Mucosa of descending colon (tissue), 3 donors: ENCODE data around the gene SFXN2. TPM values are rescaled to one million over a fixed set of nuclear protein-coding genes. Genes with fewer than 3 reads are reported as not detected.

Source experiments
- ATAC-seq: fragments of 200-7000 bp; cut with Tn5 transposase; one replicate; pipeline ENCODE4 v1.9.1; 2020; ENCODE audit warnings: mild to moderate bottlenecking, moderate library complexity
- DNase-seq, 3 donors: peaks; one replicate each; pipeline ENCODE4 v3.0.0-alpha.2; 2020
- H3K36me3 ChIP-seq: fragments of 200-600 bp; one replicate; pipeline ENCODE4 v1.8.0; 2021; ENCODE audit warnings: low read depth, mild to moderate bottlenecking
- H3K4me1 ChIP-seq: fragments of 200-600 bp; one replicate; pipeline ENCODE4 v1.8.0; 2021; ENCODE audit warnings: low read depth, mild to moderate bottlenecking
- H3K4me3 ChIP-seq: fragments of 200-600 bp; one replicate; pipeline ENCODE4 v1.8.0; 2021; ENCODE audit warnings: mild to moderate bottlenecking
- H3K9me3 ChIP-seq: fragments of 200-600 bp; one replicate; pipeline ENCODE4 v1.8.0; 2021; ENCODE audit warnings: mild to moderate bottlenecking
- intact Hi-C, 2 donors: fragments of 100-400 bp; cut with DNase I in 1 of 2; cut with micrococcal nuclease in 1 of 2; formaldehyde crosslinking; loops; one replicate each; pipeline versions ENCODE4 v1.11.0 to v1.11.1; 2022; cut with DNase I, micrococcal nuclease
- total RNA-seq, 3 donors: library from RNA; stranded (reverse); fragmentation: NEBNext Ultra II Directional in 2 of 3; extraction: Animal tissue kit (Norgen Biotek cat#: 25700) in 2 of 3; gene quantifications; one replicate each; pipeline versions ENCODE4 v1.2.1 to v1.2.4, GENCODE V29; 2021 to 2023
- TF ChIP-seq, protein P1 (sequence below): fragments of 200-600 bp; IDR thresholded peaks from one replicate; pipeline ENCODE4 v1.8.0; 2022; ENCODE audit warnings: antibody characterized with exemption, mild to moderate bottlenecking
- donor health status: DM: no; HTN: no; CAD: no; lungs with moderate emphysema.
- donor health status: DM: no; HTN: no; CAD: no.
- donor health status: DM: no; HTN: yes; CAD: no.

Gene SFXN2
- total RNA-seq, 3 donors from 2014 or later = 6.9 to 19.1 (median 14.2) TPM

DNA sequence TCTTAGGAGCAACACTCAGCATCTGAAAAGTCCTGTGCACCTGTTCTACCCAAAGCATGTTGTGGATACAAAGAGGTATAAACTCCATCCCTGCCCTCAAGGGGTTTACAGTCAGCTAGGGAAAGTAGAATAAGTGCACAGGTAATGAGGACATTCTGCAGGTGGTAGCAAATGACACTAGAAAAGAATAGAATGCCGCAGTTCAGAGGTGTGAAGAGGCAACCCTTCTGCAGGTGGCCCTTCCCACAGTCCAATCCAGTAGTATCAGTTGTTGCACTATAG is 66.0 kb downstream of the SFXN2 start:
- H3K9me3 ChIP-seq = no peaks in the 10 kb centered on the region
- TF ChIP-seq, protein P1, sequence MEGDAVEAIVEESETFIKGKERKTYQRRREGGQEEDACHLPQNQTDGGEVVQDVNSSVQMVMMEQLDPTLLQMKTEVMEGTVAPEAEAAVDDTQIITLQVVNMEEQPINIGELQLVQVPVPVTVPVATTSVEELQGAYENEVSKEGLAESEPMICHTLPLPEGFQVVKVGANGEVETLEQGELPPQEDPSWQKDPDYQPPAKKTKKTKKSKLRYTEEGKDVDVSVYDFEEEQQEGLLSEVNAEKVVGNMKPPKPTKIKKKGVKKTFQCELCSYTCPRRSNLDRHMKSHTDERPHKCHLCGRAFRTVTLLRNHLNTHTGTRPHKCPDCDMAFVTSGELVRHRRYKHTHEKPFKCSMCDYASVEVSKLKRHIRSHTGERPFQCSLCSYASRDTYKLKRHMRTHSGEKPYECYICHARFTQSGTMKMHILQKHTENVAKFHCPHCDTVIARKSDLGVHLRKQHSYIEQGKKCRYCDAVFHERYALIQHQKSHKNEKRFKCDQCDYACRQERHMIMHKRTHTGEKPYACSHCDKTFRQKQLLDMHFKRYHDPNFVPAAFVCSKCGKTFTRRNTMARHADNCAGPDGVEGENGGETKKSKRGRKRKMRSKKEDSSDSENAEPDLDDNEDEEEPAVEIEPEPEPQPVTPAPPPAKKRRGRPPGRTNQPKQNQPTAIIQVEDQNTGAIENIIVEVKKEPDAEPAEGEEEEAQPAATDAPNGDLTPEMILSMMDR = no peak

GRCh38 chr10:102781090-102781920 is 66.9 kb downstream of the SFXN2 start:
- no peak for ATAC-seq
- TF ChIP-seq, protein P1 = no peak
- DNase-seq = no peak
- peaks cover 5% of the 10 kb centered on the region for H3K4me1 ChIP-seq
- H3K36me3 ChIP-seq = no peaks in the 10 kb centered on the region
- no peak overlapping the region for H3K4me3 ChIP-seq
- intact Hi-C loops = no loop called here
- no peaks in the 10 kb centered on the region for H3K9me3 ChIP-seq

More for the DNA sequence above, 66.0 kb downstream of the SFXN2 start:
- peaks cover 5% of the 10 kb centered on the region for H3K4me1 ChIP-seq
- ATAC-seq = no peak
- no peak for DNase-seq
- no peaks in the 10 kb centered on the region for H3K36me3 ChIP-seq
- no peak overlapping the region for H3K4me3 ChIP-seq
- intact Hi-C loops = no loop called here

DNA sequence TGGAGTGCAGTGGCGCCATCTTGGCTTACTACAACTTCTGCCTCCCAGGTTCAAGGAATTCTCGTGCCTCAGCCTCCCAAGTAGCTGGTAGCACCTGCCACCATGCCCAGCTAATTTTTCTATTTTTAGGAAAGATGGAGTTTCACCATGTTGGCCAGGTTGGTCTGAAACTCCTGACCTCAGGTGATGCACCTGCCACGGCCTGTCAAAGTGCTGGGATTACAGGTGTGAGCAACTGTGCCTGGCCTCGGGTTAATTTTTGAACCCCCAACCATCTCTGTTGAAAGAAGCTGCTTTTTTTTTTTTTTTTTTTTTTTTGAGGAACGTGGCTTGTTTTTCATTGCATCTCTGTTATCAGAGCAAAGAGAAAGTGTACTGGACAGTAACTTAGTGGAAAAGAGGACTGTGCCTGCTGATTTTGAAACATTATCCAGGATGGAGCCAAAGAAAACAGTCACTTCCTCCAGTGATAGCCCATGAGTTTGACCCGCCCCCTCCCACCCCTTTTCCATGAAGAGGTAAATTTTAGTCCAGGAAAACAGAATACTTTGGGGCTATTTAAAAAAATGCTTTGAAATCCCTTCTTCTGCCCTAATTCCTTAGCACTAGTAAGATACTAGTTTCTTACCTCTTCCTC is 67.6 kb downstream of the SFXN2 start:
- H3K4me3 ChIP-seq = no peak overlapping the region
- intact Hi-C loops = no loop called here

GRCh38 chr10:102782673-102783551 is 68.5 kb downstream of the SFXN2 start:
- ATAC-seq (peak; percentile 47), DNase-seq (peak in 2 of 3 donors; percentile 31 to 60)
- TF ChIP-seq, protein P1 = no peak
- Histone ChIP-seq H3K4me1 (peaks cover 5% of the 10 kb centered on the region), H3K4me3 (no peak overlapping the region), H3K36me3 (no peaks in the 10 kb centered on the region), H3K9me3 (no peaks in the 10 kb centered on the region)
- intact Hi-C loops = no loop called here

More for the DNA sequence above, 67.6 kb downstream of the SFXN2 start:
- Histone ChIP-seq H3K36me3 (no peaks in the 10 kb centered on the region), H3K9me3 (no peaks in the 10 kb centered on the region), H3K4me1 (peaks cover 5% of the 10 kb centered on the region)
- DNase-seq (no peak), ATAC-seq (no peak)
- TF ChIP-seq, protein P1 = no peak

DNA sequence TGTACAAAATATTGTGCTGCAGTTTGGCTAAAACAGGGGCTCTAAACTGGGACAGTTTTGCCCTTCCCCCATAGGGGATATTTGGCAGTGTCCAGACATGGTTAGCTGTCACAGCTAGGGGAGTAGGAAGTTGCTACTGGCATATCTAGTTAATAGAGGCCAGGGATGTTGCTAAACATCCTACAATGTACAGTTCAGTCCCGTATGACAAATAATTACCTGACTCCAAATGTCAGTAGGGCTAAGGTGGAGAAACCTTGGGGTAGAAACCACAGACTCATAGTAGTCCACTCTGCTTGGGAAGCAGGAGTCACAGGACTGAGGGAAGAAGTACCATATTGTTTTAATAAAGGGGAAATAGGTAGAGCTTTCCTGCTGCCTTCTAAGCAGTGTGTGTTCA is 69.1 kb downstream of the SFXN2 start:
- peak; percentile 25 for ATAC-seq
- intact Hi-C loops = no loop called here
- no peak for DNase-seq
- Histone ChIP-seq H3K4me1 (peaks cover 5% of the 10 kb centered on the region), H3K36me3 (no peaks in the 10 kb centered on the region), H3K9me3 (no peaks in the 10 kb centered on the region), H3K4me3 (no peak overlapping the region)
- TF ChIP-seq, protein P1 = no peak
